HG02759 (cell line): ENCODE results near the gene SLC66A1.
"Not testable (repeated sequence)": the region's sequence is repeated elsewhere in the genome, so short reads cannot be mapped to it uniquely, and the experiment has no call there.

Experiments used
- ATAC-seq: cut with Tn5 transposase; IDR thresholded peaks from one replicate; pipeline ENCODE4 v1.9.1; 2021; ENCODE audit warnings: mild to moderate bottlenecking, moderate library complexity; ENCODE audit not compliant: unreplicated experiment

Gene SLC66A1

GRCh38 chr1:19311931-19312781 lies at the start of gene SLC66A1, which contains the start of gene AKR7A2:
TSS of gene SLC66A1 (plus strand) at chr1:19312326. CDS start at chr1:19317678, 5,352 bp downstream.
TSS of gene AKR7A2 (minus strand) at chr1:19312144. CDS start at chr1:19312124, 20 bp downstream.
- ATAC-seq, result peak; percentile 78

GRCh38 chr1:19262744-19263143 lies 49.4 kb upstream of the SLC66A1 start:
- ATAC-seq, result no peak

- ATAC-seq, result no peak
Measured at GRCh38 chr1:19268445-19268844, 43.7 kb upstream of the SLC66A1 start.

- ATAC-seq, result not testable (repeated sequence)
Measured at GRCh38 chr1:19269427-19270342, 42.4 kb upstream of the SLC66A1 start.

- not testable (repeated sequence) for ATAC-seq
Measured at GRCh38 chr1:19270343-19270730, 41.8 kb upstream of the SLC66A1 start.

- no peak for ATAC-seq
Measured at GRCh38 chr1:19272064-19272463, 40.1 kb upstream of the SLC66A1 start.

- no peak for ATAC-seq
Measured at GRCh38 chr1:19273106-19273843, 38.9 kb upstream of the SLC66A1 start.

GRCh38 chr1:19273844-19274531 lies 38.1 kb upstream of the SLC66A1 start:
- not testable (repeated sequence) for ATAC-seq

GRCh38 chr1:19274636-19275035 lies 37.5 kb upstream of the SLC66A1 start:
- ATAC-seq, result no peak

GRCh38 chr1:19283891-19284290 lies 28.2 kb upstream of the SLC66A1 start:
- ATAC-seq, result no peak

- no peak for ATAC-seq
Measured at GRCh38 chr1:19284881-19285280, 27.2 kb upstream of the SLC66A1 start.

- ATAC-seq, result not testable (repeated sequence)
Measured at GRCh38 chr1:19285366-19285765, 26.8 kb upstream of the SLC66A1 start.

- not testable (repeated sequence) for ATAC-seq
Measured at GRCh38 chr1:19285807-19286206, 26.3 kb upstream of the SLC66A1 start.

- ATAC-seq, result no peak
Measured at GRCh38 chr1:19287436-19288185, 24.5 kb upstream of the SLC66A1 start.

- ATAC-seq, result not testable (repeated sequence)
Measured at GRCh38 chr1:19288324-19289241, 23.5 kb upstream of the SLC66A1 start, which contains the start of gene AKR7A3. TSS of gene AKR7A3 (minus strand) at chr1:19288770. CDS start at chr1:19288709, 61 bp downstream.

GRCh38 chr1:19289244-19289643 lies 22.9 kb upstream of the SLC66A1 start:
- ATAC-seq, result no peak

- ATAC-seq, result no peak
Measured at GRCh38 chr1:19294638-19295037, 17.5 kb upstream of the SLC66A1 start.

GRCh38 chr1:19300211-19300610 lies 11.9 kb upstream of the SLC66A1 start:
- ATAC-seq, result no peak
